Activated CD4-positive, alpha-beta T cell treated with anti-CD3 and anti-CD28 coated beads, Interleukin-2, amount 50 U/mL, for 4 hours (primary cell): ENCODE data around the gene FRMD4A.

ENCODE experiments used
- DNase-seq, 2 experiments: peaks; one replicate each; pipeline ENCODE4 v3.0.0-alpha.2; 2020

The FRMD4A gene

GRCh38 chr10:13658264-13658663 lies 672.5 kb downstream of the FRMD4A start:
- no peak for DNase-seq

DNA sequence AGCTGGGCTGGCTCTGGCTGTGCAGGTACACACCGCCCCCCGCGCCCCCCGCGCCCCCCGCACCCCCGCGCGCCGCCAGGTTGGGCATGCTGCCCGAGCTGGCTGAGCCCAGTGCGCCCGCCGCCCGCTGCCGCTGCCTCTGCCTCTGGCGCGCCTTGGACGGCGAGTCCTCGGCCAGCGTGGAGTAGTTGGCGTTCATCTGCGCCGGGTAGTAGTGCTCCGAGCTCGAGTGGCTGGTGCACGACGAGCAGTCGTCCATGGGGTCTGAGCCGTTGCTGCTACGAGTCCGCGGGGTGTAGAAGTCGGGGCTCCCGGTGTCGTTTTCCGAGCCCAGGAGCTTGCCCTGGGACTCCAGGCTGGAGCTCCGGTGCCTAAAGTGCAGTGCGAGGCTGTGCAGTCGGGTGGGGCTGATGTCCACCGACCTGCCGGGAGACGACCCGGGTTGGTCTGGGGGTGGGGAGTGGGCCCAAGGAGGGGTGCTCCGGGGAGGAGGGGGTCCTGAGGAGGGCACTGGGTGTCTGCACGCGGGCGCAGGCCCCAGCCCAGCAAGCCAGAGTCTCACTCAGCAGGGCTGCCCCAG lies 673.5 kb downstream of the FRMD4A start:
- DNase-seq, result no peak

DNA sequence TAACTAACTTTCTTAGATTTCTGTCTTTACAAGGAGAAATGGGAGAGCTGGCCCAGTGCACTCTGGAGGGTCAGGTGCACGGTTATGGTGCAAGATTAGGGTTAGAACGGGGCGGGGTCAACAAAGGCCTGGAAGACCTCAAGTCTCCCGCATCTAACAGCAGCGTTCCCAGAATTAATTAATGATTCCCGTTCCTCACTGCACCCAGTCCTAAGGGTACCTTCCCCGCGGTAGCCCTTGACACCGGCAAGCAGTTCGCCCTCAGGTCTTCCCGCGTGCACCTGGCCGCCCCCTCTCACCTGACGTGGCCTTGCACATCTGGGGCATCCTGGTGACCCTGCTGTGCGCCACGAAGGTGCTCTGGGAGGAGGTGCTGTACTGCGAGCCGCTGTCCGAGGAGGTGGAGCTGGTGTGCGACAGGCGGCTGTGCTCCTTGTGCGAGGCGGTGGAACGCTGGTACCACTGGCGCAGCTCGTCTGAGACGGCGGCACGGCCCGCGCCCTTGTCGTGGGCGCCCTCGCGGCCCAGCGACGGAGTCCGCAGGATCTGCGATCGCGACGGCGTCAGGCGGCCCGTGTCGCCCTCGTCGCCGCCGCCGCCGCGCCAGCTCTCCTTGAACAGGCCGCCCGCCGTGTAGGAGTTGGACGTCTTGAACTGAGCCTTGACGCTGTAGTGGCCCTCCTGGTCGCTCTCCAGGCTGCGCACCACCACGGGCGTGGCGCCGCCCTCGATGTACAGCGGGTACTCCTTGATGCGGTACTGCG lies 674.2 kb downstream of the FRMD4A start:
- no peak for DNase-seq

DNA sequence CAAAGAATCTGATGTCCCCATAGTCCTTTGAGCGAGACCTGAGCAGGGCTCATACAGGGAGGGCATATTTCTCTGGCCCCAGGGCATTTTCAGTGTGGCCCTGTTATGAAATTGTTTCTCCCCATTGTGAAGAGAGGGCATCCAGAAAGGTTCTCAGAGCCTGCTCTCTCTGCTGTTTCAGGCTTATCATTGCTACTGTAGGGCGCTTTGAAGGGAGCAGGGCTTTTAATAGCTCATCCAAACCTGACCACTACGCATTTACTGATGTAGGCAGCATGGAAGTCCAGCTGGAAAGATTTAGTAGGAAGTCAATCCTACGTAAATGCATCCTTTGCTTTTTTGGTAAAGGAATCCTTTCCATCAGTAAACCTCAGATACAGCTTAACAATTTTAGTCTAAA lies 675.9 kb downstream of the FRMD4A start:
- no peak for DNase-seq

DNA sequence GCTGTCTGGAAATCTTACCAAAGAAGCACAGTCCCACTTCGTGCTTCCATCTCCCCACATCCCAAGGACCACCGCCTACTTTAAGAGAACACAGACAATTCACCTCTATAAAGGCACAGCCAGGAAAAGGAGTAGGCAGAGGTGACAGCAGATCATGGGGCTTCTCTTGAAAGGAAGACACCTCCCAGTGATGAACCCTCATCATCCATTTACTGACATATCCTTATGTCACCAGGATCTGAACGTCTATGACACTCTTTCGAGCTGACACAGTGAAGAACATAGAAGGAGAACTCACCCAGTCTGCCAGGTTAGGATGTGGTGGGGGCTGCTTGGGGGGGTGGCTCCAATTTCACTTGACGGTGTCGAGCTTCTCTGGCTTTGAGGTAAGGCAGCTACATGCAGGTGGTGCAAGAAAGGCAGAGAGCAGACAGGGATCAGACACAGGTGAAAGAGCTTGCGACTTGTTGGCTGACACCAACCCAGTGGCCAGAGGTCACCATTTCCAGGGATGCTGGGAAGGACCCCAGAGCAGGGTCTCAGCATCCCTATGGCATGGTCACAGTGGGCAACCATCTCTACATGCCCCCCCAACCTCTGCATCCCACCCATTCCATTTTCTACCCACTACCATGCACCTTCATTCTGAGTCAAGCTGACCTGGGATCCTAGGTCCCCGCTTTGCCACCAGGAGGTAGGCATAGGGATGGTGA lies 676.5 kb downstream of the FRMD4A start:
- no peak for DNase-seq

- DNase-seq, result no peak
These were observed 677.9 kb downstream of the FRMD4A start for GRCh38 chr10:13652860-13653259.

DNA sequence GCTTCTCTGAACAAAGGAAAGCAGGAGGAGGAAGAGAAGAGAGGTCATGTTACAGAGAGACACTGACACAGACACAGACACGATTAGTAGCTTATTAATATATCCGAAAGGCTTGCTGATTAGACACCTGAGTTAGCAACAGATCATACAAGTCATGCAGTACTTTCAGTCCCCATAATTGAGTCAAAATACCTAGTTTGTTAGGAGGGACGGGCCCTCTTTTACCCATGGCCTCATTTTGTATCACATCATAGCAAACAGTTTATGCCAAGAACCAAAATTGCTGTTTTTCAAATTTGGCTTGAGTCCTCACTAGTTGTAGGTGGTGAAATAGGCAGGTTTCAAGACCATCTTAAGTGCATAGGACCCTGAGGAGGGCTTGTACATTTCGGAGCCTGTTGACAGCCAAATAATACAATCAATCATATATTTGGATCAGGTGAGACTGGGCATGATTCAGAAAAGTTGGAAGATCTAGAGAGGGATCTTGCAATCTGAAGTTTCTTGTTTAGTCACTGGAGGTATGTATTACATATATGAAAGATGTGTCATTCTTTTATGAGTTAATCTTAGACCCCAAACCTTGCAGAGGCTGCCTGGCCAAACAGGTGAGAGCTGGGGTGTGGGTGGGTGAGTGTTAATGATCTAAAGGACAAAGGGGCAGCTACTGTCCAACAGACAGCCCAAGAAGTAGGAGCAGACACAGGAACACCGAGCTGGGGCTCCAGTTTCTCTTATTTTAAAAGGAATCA lies 678.6 kb downstream of the FRMD4A start:
- no peak for DNase-seq

DNA sequence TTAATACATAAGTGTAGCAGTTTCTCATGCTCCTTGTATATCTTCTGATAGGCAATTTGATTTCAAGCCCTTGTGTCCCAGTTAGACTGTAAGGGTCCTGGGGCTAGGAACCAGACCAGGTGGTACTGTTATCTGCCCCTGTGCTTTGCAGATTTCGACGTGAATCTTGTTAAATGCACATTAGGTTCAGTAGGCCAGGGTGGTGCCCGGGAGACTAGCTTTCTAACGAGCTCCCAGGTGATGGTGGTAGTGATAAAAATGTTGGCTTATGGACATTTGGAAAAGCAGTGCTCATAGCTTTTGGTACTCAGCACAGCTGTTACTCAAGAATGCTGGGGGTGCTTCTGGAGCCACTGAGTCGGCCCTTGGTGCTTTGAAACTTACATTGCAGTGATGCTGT lies 679.8 kb downstream of the FRMD4A start:
- no peak for DNase-seq

- DNase-seq, result no peak
These were observed 680.7 kb downstream of the FRMD4A start for GRCh38 chr10:13649844-13650520.

DNA sequence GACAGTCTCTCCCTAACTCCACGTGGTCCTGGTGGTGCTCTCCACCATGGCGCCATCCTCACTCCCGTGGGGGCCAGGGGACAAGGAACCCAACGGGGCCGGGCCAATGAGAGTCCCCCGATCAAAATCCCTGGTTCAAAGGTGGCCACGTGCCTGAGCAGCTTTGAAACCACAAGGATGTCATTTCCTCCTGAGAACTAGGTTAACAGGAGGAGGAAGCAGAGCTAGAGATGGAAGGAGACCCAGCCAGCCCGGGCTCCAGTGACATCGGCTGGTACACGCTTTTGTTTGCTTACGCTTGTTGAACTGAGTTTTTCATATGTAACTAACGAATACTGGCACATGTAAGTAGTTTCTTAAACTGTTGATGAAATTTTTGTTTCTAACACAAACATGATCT lies 682.3 kb downstream of the FRMD4A start:
- no peak for DNase-seq

DNA sequence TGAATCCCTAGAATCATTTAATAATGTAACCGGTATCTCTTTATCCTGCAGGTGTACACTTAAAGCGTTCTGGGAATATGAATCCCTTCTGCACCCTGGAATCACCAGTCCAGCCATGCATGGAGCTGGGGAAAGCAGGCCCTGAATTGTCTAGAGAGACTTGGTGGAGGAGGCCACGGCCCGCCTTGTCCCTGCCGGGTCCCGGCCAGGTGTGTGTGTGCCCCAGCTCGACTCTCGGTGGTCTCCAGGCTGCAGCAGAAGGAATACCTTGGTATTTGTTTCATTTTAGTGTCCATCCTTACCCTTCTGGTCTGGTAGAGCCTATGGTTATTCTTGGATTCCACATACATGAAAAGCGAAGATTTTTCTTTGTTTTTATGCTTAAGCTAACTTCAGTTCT lies 685.9 kb downstream of the FRMD4A start:
- no peak for DNase-seq

- DNase-seq, result no peak
These were observed 687.7 kb downstream of the FRMD4A start for GRCh38 chr10:13643016-13643415.

- DNase-seq, result no peak
These were observed 688.4 kb downstream of the FRMD4A start for GRCh38 chr10:13642293-13642692.

- DNase-seq, result no peak
These were observed 692.8 kb downstream of the FRMD4A start for GRCh38 chr10:13637894-13638293.

- DNase-seq, result no peak
These were observed 693.3 kb downstream of the FRMD4A start for GRCh38 chr10:13637303-13637856.

DNA sequence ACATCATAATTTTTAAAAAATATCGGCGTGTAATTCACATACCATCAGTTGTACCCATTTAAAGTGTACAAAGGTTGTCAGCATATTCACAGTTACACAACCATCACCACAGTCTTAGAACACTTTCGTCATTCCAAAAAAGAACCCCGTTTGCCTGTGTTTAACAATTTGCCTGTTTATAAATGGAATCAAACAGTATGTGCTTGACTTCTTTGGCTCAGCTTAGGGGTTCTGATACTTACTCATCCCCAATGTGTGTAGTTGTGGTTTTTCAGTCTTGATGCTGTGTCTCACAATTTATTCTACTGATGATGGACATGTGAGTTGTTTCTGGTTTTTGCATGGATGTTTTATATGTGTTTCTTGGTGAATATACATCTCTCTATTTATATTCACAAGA lies 693.9 kb downstream of the FRMD4A start:
- no peak for DNase-seq

- DNase-seq, result no peak
These were observed 696.5 kb downstream of the FRMD4A start for GRCh38 chr10:13634207-13634606.

DNA sequence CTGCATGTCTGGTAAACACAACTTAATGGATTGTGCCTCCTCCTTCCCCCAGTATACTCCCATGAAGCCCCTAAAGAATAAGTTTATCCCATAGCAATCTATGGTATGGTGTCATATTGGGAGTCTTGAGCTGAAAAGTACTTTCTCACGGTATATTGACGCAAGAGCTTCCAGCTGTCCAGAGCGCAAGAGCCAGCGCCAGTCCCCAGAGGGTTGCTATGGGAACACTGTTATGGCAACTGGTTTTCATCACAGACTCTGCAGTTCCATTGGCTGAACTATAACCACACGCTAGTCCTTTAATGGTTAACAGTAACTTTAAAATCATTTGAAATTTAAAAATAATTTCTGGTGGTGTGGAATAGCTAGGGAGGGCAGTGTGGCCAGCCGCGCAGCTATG lies 697.0 kb downstream of the FRMD4A start:
- no peak for DNase-seq

GRCh38 chr10:13632884-13633440 lies 697.8 kb downstream of the FRMD4A start:
- no peak for DNase-seq

DNA sequence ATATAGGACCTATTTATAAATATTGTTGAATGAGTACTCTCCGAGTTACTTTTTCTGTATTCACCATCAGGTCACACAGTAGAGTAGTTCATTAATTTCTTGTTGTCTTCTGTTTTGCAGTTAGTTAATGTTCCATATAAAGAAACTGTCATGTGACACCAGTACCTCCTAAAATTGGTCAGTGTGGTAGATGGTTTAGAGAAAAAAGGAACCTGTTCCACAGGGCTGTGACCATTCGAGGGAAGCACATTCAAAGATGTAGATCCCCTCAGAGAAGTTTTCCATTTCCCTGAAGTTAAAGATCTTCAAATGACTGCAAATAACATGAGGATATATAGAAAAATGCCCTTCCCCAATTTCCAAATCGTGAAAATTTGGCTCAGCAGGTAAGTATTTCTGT lies 698.3 kb downstream of the FRMD4A start:
- DNase-seq, result no peak

DNA sequence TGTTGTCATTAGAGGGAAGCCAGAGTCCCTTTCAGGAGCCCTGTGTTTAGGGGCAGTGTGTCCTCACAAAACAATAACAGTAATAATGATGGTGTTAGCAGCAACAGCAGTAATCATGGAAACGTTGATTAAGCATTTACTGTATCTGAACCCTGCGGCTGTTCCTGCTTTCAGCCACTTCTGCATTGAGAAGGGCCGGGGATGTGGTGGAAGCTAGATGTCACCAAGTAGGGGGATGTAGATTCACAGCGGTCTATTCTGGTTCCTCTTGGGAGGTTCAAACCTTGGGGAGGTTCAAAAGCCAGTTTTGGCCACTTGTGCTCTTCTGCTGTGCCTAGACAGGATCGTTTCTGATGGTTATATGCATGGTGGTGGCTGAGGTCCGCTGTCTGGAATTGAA lies 699.1 kb downstream of the FRMD4A start:
- no peak for DNase-seq

DNA sequence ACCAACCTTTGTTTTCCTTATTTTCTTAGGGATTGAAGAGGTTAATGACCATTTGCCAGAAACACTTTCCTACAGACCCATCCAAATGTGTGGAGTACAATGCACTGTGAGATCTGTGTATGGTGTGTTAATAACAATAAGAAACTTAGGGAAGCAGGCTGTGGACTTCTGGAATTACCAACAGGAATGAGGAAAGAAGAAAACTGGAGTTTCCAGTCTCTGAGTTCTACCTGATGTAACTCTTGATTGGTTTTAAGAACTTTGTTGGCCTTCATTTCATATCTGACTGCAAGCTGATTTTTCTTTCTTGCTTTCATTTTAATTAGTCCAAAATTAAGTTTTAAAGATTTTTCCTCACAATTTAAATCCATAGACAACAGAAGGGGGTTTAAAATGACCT lies 700.5 kb downstream of the FRMD4A start:
- DNase-seq, result no peak
